ENCODE data around the gene XYLT1.

Gene XYLT1

GRCh38 chr16:17452922-17453321 is 17.8 kb downstream of the XYLT1 start:
- DNase-seq (ENCODE audit: low read depth): no peak
- H3K4me3 ChIP-seq (ENCODE audit: control insufficient read depth, low read depth, low read length): no peak overlapping the region
- TF ChIP-seq, protein P1, sequence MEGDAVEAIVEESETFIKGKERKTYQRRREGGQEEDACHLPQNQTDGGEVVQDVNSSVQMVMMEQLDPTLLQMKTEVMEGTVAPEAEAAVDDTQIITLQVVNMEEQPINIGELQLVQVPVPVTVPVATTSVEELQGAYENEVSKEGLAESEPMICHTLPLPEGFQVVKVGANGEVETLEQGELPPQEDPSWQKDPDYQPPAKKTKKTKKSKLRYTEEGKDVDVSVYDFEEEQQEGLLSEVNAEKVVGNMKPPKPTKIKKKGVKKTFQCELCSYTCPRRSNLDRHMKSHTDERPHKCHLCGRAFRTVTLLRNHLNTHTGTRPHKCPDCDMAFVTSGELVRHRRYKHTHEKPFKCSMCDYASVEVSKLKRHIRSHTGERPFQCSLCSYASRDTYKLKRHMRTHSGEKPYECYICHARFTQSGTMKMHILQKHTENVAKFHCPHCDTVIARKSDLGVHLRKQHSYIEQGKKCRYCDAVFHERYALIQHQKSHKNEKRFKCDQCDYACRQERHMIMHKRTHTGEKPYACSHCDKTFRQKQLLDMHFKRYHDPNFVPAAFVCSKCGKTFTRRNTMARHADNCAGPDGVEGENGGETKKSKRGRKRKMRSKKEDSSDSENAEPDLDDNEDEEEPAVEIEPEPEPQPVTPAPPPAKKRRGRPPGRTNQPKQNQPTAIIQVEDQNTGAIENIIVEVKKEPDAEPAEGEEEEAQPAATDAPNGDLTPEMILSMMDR (IDR thresholded peaks at IDR 0.05; ENCODE audit: control insufficient read depth, insufficient read depth, low read depth, low read length, missing control alignments): no peak

DNA sequence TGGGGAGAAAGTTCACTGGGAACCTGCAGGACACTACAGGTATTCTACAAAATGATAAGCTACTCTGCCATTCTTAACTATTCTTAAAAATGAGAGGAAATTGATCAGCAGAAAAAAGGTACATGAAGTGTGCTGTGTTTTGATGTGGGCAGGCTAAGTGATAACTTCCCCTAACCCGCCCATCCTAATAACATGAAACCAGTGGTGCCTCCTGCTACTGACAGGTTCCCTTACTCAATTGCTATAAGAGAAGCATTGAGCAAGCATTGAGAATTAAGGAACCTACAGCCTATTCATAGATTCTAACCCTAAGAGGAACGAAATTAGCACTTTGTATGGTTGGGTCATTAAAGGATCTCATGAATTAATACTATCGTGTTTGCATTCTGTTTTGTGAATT is 18.9 kb downstream of the XYLT1 start:
- DNase-seq (ENCODE audit: low read depth): no peak
- TF ChIP-seq, protein P1 (IDR thresholded peaks at IDR 0.05; ENCODE audit: control insufficient read depth, insufficient read depth, low read depth, low read length, missing control alignments): no peak
- H3K4me3 ChIP-seq (ENCODE audit: control insufficient read depth, low read depth, low read length): no peak overlapping the region

DNA sequence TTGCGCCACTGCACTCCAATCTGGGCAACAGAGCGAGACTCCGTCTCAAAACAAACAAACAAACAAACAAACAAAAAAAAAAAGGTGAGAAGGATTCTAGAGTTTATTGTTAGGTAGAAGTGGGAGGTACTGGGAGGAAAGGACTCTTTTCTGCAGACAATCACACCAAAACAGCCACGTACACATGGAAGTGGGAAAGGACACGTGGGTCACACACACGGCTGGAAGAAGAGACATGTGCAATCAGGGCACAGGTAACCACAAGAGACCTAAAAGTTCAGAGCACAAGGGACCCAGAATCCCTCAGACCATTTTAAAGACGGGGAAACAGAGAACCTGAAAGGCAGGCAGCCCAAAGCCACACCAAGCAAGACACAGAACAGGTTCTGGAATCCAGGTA is 20.5 kb downstream of the XYLT1 start:
- no peak for DNase-seq (ENCODE audit: low read depth)
- TF ChIP-seq, protein P1 (IDR thresholded peaks at IDR 0.05; ENCODE audit: control insufficient read depth, insufficient read depth, low read depth, low read length, missing control alignments): no peak
- H3K4me3 ChIP-seq (ENCODE audit: control insufficient read depth, low read depth, low read length): no peak overlapping the region

- no peak overlapping the region for H3K4me3 ChIP-seq (ENCODE audit: control insufficient read depth, low read depth, low read length)
- DNase-seq (ENCODE audit: low read depth): no peak
- TF ChIP-seq, protein P1 (IDR thresholded peaks at IDR 0.05; ENCODE audit: control insufficient read depth, insufficient read depth, low read depth, low read length, missing control alignments): no peak
These were observed 21.8 kb downstream of the XYLT1 start for GRCh38 chr16:17448640-17449638.

- TF ChIP-seq, protein P1 (IDR thresholded peaks at IDR 0.05; ENCODE audit: control insufficient read depth, insufficient read depth, low read depth, low read length, missing control alignments): no peak
These were observed 23.6 kb downstream of the XYLT1 start for GRCh38 chr16:17447101-17447569.

GRCh38 chr16:17446661-17447060 is 24.1 kb downstream of the XYLT1 start:
- H3K4me3 ChIP-seq (ENCODE audit: control insufficient read depth, low read depth, low read length): no peak overlapping the region
- TF ChIP-seq, protein P1 (IDR thresholded peaks at IDR 0.05; ENCODE audit: control insufficient read depth, insufficient read depth, low read depth, low read length, missing control alignments): no peak
- DNase-seq (ENCODE audit: low read depth): no peak

More at GRCh38 chr16:17447101-17447569, 23.6 kb downstream of the XYLT1 start:
- no peak overlapping the region for H3K4me3 ChIP-seq (ENCODE audit: control insufficient read depth, low read depth, low read length)
- no peak for DNase-seq (ENCODE audit: low read depth)
